SU-DHL-6 (cell line): Measurements from ENCODE around the gene ADD3.

Experiments used
- CTCF ChIP-seq: fragments of 200-600 bp; sonication (generic); IDR thresholded peaks from one replicate; pipeline ENCODE4 v1.5.1; 2017; ENCODE audit warnings: antibody characterized with exemption, mild to moderate bottlenecking, low read length, moderate library complexity; ENCODE audit not compliant: insufficient read depth, poor library complexity, severe bottlenecking
- EZH2phosphoT487 ChIP-seq: fragments of 200-600 bp; sonication (generic), shearing (Covaris generic); conservative IDR thresholded peaks from 2 replicates; pipeline ENCODE4 v1.6.1; 2018; ENCODE audit warnings: mild to moderate bottlenecking, antibody characterized with exemption, low read length, moderate library complexity, mixed read lengths

GRCh38 chr10:109978481-109978880 lies 29.3 kb upstream of the ADD3 start:
- TF ChIP-seq CTCF = peak; percentile 60
- no peak for TF ChIP-seq EZH2phosphoT487
